ENCODE measurements around the gene TERT. TPM values are rescaled to one million over a fixed set of nuclear protein-coding genes. Genes with fewer than 3 reads are reported as not detected.

The TERT gene
- total and polyA plus RNA-seq, 2 of the 13 experiments (the other 11 are each of a cell fraction or from before 2014, with no cell fraction given): 4.3 to 5.9 TPM

DNA sequence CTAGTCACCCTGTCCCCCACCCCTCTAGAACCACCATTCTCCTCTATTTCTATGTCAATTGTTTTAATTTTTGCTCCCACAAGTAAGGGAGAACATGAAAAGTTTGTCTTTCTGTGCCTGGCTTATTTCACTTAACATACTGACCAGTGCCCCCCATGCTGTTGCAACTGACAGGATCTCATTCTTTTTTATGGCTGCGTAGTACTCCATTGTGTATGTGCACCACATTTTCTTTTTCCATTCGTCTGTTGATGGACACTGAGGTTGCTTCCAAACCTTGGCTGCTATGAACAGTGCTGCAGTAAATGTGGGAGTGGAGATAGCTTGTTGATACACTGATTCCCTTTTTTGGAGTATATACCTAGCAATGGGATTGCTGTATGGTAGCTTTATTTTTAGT, 7.4 kb upstream of the TERT start:
- no peak overlapping the region for H3K27ac ChIP-seq (ENCODE audit: extremely low read length, insufficient read depth, low read length)
- H3K4me2 ChIP-seq (ENCODE audit: low read depth, low read length): no peak overlapping the region
- H3K4me1 ChIP-seq (ENCODE audit: insufficient read depth, low read length): no peaks in the 10 kb centered on the region
- H3K36me3 ChIP-seq (replicated peaks in 1 of 2; ENCODE audit: control insufficient read depth in 1 of 2, insufficient read depth in 2 of 2, low read length in 2 of 2): no peaks in the 10 kb centered on the region
- ATAC-seq (no peak), DNase-seq (ENCODE audit: low spot score) (no peak), FAIRE-seq (no peak)
- H3K27me3 ChIP-seq (ENCODE audit: control insufficient read depth in 1 of 2, insufficient read depth in 2 of 2, low read length in 2 of 2): peaks cover 5 to 42% of the 10 kb centered on the region in 2 experiments
- ChIA-PET CTCF (ENCODE audit: low intra/inter-chr PET ratio, low total read pairs) (no interaction called here), POLR2A (no interaction called here)
- in situ Hi-C loops (cut with HindIII; ENCODE audit: extremely low pct_ligation_motif_present, low pct_unique_long_range_greater_than_20kb): no loop called here
- H3K9ac ChIP-seq (ENCODE audit: insufficient read depth, low read depth, low read length): no peak overlapping the region
- no peaks in the 10 kb centered on the region for H3K9me3 ChIP-seq (ENCODE audit: low read length)
- TF ChIP-seq SRY (CRISPR knock-in tag; IDR thresholded peaks at IDR 0.05) (no peak), SMARCC2 (IDR thresholded peaks at IDR 0.05) (no peak), JUN (CRISPR knock-in tag; IDR thresholded peaks at IDR 0.05) (no peak), ZNF713 (CRISPR knock-in tag; IDR thresholded peaks at IDR 0.05) (no peak), ZNF619 (CRISPR knock-in tag; IDR thresholded peaks at IDR 0.05) (no peak), ZFP36L1 (CRISPR knock-in tag; IDR thresholded peaks at IDR 0.05) (no peak), DR1 (CRISPR knock-in tag; IDR thresholded peaks at IDR 0.05) (no peak), ZNF33A (CRISPR knock-in tag; IDR thresholded peaks at IDR 0.05; ENCODE audit: borderline replicate concordance) (no peak), PHB2 (IDR thresholded peaks at IDR 0.05; ENCODE audit: partially characterized antibody) (no peak), MED1 (CRISPR knock-in tag; IDR thresholded peaks at IDR 0.05) (no peak), ZNF468 (CRISPR knock-in tag; IDR thresholded peaks at IDR 0.05) (no peak), CHCHD3 (CRISPR knock-in tag; IDR thresholded peaks at IDR 0.05) (no peak), RFX3 (CRISPR knock-in tag; IDR thresholded peaks at IDR 0.05) (no peak)
- TF ChIP-seq, protein P1, sequence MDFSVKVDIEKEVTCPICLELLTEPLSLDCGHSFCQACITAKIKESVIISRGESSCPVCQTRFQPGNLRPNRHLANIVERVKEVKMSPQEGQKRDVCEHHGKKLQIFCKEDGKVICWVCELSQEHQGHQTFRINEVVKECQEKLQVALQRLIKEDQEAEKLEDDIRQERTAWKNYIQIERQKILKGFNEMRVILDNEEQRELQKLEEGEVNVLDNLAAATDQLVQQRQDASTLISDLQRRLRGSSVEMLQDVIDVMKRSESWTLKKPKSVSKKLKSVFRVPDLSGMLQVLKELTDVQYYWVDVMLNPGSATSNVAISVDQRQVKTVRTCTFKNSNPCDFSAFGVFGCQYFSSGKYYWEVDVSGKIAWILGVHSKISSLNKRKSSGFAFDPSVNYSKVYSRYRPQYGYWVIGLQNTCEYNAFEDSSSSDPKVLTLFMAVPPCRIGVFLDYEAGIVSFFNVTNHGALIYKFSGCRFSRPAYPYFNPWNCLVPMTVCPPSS (IDR thresholded peaks at IDR 0.05): no peak
- TF ChIP-seq, protein P2, sequence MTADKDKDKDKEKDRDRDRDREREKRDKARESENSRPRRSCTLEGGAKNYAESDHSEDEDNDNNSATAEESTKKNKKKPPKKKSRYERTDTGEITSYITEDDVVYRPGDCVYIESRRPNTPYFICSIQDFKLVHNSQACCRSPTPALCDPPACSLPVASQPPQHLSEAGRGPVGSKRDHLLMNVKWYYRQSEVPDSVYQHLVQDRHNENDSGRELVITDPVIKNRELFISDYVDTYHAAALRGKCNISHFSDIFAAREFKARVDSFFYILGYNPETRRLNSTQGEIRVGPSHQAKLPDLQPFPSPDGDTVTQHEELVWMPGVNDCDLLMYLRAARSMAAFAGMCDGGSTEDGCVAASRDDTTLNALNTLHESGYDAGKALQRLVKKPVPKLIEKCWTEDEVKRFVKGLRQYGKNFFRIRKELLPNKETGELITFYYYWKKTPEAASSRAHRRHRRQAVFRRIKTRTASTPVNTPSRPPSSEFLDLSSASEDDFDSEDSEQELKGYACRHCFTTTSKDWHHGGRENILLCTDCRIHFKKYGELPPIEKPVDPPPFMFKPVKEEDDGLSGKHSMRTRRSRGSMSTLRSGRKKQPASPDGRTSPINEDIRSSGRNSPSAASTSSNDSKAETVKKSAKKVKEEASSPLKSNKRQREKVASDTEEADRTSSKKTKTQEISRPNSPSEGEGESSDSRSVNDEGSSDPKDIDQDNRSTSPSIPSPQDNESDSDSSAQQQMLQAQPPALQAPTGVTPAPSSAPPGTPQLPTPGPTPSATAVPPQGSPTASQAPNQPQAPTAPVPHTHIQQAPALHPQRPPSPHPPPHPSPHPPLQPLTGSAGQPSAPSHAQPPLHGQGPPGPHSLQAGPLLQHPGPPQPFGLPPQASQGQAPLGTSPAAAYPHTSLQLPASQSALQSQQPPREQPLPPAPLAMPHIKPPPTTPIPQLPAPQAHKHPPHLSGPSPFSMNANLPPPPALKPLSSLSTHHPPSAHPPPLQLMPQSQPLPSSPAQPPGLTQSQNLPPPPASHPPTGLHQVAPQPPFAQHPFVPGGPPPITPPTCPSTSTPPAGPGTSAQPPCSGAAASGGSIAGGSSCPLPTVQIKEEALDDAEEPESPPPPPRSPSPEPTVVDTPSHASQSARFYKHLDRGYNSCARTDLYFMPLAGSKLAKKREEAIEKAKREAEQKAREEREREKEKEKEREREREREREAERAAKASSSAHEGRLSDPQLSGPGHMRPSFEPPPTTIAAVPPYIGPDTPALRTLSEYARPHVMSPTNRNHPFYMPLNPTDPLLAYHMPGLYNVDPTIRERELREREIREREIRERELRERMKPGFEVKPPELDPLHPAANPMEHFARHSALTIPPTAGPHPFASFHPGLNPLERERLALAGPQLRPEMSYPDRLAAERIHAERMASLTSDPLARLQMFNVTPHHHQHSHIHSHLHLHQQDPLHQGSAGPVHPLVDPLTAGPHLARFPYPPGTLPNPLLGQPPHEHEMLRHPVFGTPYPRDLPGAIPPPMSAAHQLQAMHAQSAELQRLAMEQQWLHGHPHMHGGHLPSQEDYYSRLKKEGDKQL (CRISPR knock-in tag; IDR thresholded peaks at IDR 0.05; ENCODE audit: low read depth): no peak
- TF ChIP-seq, protein P3, sequence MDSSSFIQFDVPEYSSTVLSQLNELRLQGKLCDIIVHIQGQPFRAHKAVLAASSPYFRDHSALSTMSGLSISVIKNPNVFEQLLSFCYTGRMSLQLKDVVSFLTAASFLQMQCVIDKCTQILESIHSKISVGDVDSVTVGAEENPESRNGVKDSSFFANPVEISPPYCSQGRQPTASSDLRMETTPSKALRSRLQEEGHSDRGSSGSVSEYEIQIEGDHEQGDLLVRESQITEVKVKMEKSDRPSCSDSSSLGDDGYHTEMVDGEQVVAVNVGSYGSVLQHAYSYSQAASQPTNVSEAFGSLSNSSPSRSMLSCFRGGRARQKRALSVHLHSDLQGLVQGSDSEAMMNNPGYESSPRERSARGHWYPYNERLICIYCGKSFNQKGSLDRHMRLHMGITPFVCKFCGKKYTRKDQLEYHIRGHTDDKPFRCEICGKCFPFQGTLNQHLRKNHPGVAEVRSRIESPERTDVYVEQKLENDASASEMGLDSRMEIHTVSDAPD (CRISPR knock-in tag; IDR thresholded peaks at IDR 0.05): no peak
- TF ChIP-seq, protein P4, sequence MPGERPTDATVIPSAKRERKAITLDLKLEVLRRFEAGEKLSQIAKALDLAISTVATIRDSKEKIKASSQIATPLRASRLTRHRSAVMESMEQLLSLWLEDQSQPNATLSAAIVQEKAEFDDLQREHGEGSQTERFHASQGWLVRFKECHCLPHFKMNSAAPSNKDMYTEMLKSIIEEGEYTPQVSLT (CRISPR knock-in tag; IDR thresholded peaks at IDR 0.05; ENCODE audit: borderline replicate concordance, low read depth): no peak
- intact Hi-C loops (cut with micrococcal nuclease; ENCODE audit: unreplicated experiment): no loop called here
- no peak overlapping the region for H3K4me3 ChIP-seq (replicated peaks in 1 of 3; ENCODE audit: insufficient read depth in 1 of 3, low read depth in 2 of 3, low read length in 3 of 3)
- H4K20me1 ChIP-seq (ENCODE audit: insufficient read depth, low read length): no peaks in the 10 kb centered on the region
- WGBS (ENCODE audit: low lambda C conversion rate): 49% methylated on average over 2 of the region's 2 CpGs
- H3K79me2 ChIP-seq (ENCODE audit: insufficient read depth, low read length): no peaks in the 10 kb centered on the region
- H2AFZ ChIP-seq (ENCODE audit: low read length): no peak overlapping the region
- no TSS peak for BruUV-seq (replicated peaks)

All from HepG2 (cell line).